Stimulated activated effector memory CD8-positive, alpha-beta T cell treated with anti-CD3 and anti-CD28 coated beads, Interleukin-12 subunit alpha, Interleukin-12 subunit beta, amount 100 ng/mL, for 72 hours (primary cell): ENCODE results near the gene FAM78B.

Experiments used
- ATAC-seq: fragments of 150-1000 bp; cut with Tn5 transposase; 2 replicates; pipeline ENCODE4 v1.10.0; 2021
- DNase-seq, 2 donors: peaks; one replicate each; pipeline ENCODE4 v3.0.0; 2021 to 2022; ENCODE audit warnings: low spot score in 2 of 2
- H3K27ac Mint-ChIP-seq: one replicate; pipeline ENCODE4 v1.8.0; 2022; ENCODE audit warnings: mild to moderate bottlenecking, mixed read lengths
- H3K36me3 Mint-ChIP-seq: one replicate; pipeline ENCODE4 v1.8.0; 2022; ENCODE audit warnings: mild to moderate bottlenecking, mixed read lengths
- H3K4me1 Mint-ChIP-seq: one replicate; pipeline ENCODE4 v1.8.0; 2022; ENCODE audit warnings: mixed read lengths
- H3K4me3 Mint-ChIP-seq: one replicate; pipeline ENCODE4 v1.8.0; 2022; ENCODE audit warnings: mild to moderate bottlenecking, mixed read lengths
- H3K9me3 Mint-ChIP-seq: one replicate; pipeline ENCODE4 v1.8.0; 2022; ENCODE audit warnings: mixed read lengths

FAM78B gene

GRCh38 chr1:166140251-166140650 is 26.6 kb downstream of the FAM78B start:
- Mint-ChIP-seq H3K4me3 (no peak overlapping the region), H3K4me1 (peaks cover 6% of the 10 kb centered on the region), H3K36me3 (no peaks in the 10 kb centered on the region), H3K9me3 (no peaks in the 10 kb centered on the region), H3K27ac (no peak overlapping the region)
- DNase-seq (no peak), ATAC-seq (no peak)

GRCh38 chr1:166139735-166140134 is 27.1 kb downstream of the FAM78B start:
- DNase-seq (no peak), ATAC-seq (no peak)
- Mint-ChIP-seq H3K4me1 (peaks cover 6% of the 10 kb centered on the region), H3K9me3 (no peaks in the 10 kb centered on the region), H3K4me3 (no peak overlapping the region), H3K36me3 (no peaks in the 10 kb centered on the region), H3K27ac (no peak overlapping the region)

GRCh38 chr1:166136699-166137401 is 30.0 kb downstream of the FAM78B start:
- ATAC-seq (no peak), DNase-seq (no peak)
- Mint-ChIP-seq H3K4me3 (no peak overlapping the region), H3K9me3 (no peaks in the 10 kb centered on the region), H3K4me1 (no peaks in the 10 kb centered on the region), H3K36me3 (no peaks in the 10 kb centered on the region), H3K27ac (no peak overlapping the region)

- Mint-ChIP-seq H3K4me1 (no peaks in the 10 kb centered on the region), H3K36me3 (no peaks in the 10 kb centered on the region), H3K27ac (no peak overlapping the region), H3K4me3 (no peak overlapping the region), H3K9me3 (no peaks in the 10 kb centered on the region)
- ATAC-seq (no peak), DNase-seq (no peak)
These were observed 30.6 kb downstream of the FAM78B start for GRCh38 chr1:166136222-166136621.

GRCh38 chr1:166133857-166134256 is 32.9 kb downstream of the FAM78B start:
- Mint-ChIP-seq H3K9me3 (no peaks in the 10 kb centered on the region), H3K27ac (no peak overlapping the region), H3K36me3 (no peaks in the 10 kb centered on the region), H3K4me1 (no peaks in the 10 kb centered on the region), H3K4me3 (no peak overlapping the region)
- DNase-seq (no peak), ATAC-seq (no peak)

GRCh38 chr1:166133276-166133841 is 33.4 kb downstream of the FAM78B start:
- DNase-seq: no peak
- Mint-ChIP-seq H3K27ac (no peak overlapping the region), H3K36me3 (no peaks in the 10 kb centered on the region), H3K9me3 (no peaks in the 10 kb centered on the region), H3K4me1 (no peaks in the 10 kb centered on the region), H3K4me3 (no peak overlapping the region)
- no peak for ATAC-seq

GRCh38 chr1:166132496-166132895 is 34.3 kb downstream of the FAM78B start:
- Mint-ChIP-seq H3K9me3 (no peaks in the 10 kb centered on the region), H3K27ac (no peak overlapping the region), H3K4me1 (no peaks in the 10 kb centered on the region), H3K36me3 (no peaks in the 10 kb centered on the region), H3K4me3 (no peak overlapping the region)
- DNase-seq (no peak), ATAC-seq (no peak)

- no peaks in the 10 kb centered on the region for H3K36me3 Mint-ChIP-seq
- no peak for DNase-seq
- ATAC-seq: no peak
- no peaks in the 10 kb centered on the region for H3K9me3 Mint-ChIP-seq
- H3K4me3 Mint-ChIP-seq: no peak overlapping the region
- H3K27ac Mint-ChIP-seq: no peak overlapping the region
- H3K4me1 Mint-ChIP-seq: no peaks in the 10 kb centered on the region
These were observed 37.8 kb downstream of the FAM78B start for GRCh38 chr1:166129006-166129405.

- no peak for ATAC-seq
- Mint-ChIP-seq H3K9me3 (no peaks in the 10 kb centered on the region), H3K27ac (no peak overlapping the region), H3K36me3 (no peaks in the 10 kb centered on the region), H3K4me1 (no peaks in the 10 kb centered on the region), H3K4me3 (no peak overlapping the region)
- no peak for DNase-seq
These were observed 38.6 kb downstream of the FAM78B start for GRCh38 chr1:166128195-166128594.

GRCh38 chr1:166127003-166127402 is 39.8 kb downstream of the FAM78B start:
- ATAC-seq (no peak), DNase-seq (no peak)
- Mint-ChIP-seq H3K27ac (no peak overlapping the region), H3K9me3 (no peaks in the 10 kb centered on the region), H3K36me3 (no peaks in the 10 kb centered on the region), H3K4me3 (no peak overlapping the region), H3K4me1 (no peaks in the 10 kb centered on the region)

- H3K27ac Mint-ChIP-seq: no peak overlapping the region
- no peaks in the 10 kb centered on the region for H3K4me1 Mint-ChIP-seq
- DNase-seq: no peak
- ATAC-seq: no peak
- H3K4me3 Mint-ChIP-seq: no peak overlapping the region
- no peaks in the 10 kb centered on the region for H3K9me3 Mint-ChIP-seq
- H3K36me3 Mint-ChIP-seq: no peaks in the 10 kb centered on the region
These were observed 43.8 kb downstream of the FAM78B start for GRCh38 chr1:166122873-166123466.

- Mint-ChIP-seq H3K4me1 (no peaks in the 10 kb centered on the region), H3K36me3 (no peaks in the 10 kb centered on the region), H3K4me3 (no peak overlapping the region), H3K27ac (no peak overlapping the region), H3K9me3 (no peaks in the 10 kb centered on the region)
- peak; percentile 37 for ATAC-seq
- DNase-seq: no peak
These were observed 45.8 kb downstream of the FAM78B start for GRCh38 chr1:166121010-166121409.

GRCh38 chr1:166120281-166120680 is 46.5 kb downstream of the FAM78B start:
- Mint-ChIP-seq H3K36me3 (no peaks in the 10 kb centered on the region), H3K27ac (no peak overlapping the region), H3K9me3 (no peaks in the 10 kb centered on the region), H3K4me3 (no peak overlapping the region), H3K4me1 (no peaks in the 10 kb centered on the region)
- DNase-seq (no peak), ATAC-seq (no peak)

GRCh38 chr1:166119471-166119965 is 47.3 kb downstream of the FAM78B start:
- Mint-ChIP-seq H3K9me3 (no peaks in the 10 kb centered on the region), H3K36me3 (no peaks in the 10 kb centered on the region), H3K4me3 (no peak overlapping the region), H3K27ac (no peak overlapping the region), H3K4me1 (no peaks in the 10 kb centered on the region)
- DNase-seq (no peak), ATAC-seq (no peak)

GRCh38 chr1:166117776-166118175 is 49.0 kb downstream of the FAM78B start:
- ATAC-seq (no peak), DNase-seq (no peak)
- no peaks in the 10 kb centered on the region for H3K9me3 Mint-ChIP-seq
- H3K4me3 Mint-ChIP-seq: no peak overlapping the region
- no peaks in the 10 kb centered on the region for H3K4me1 Mint-ChIP-seq
- H3K27ac Mint-ChIP-seq: no peak overlapping the region
- H3K36me3 Mint-ChIP-seq: no peaks in the 10 kb centered on the region

- H3K36me3 Mint-ChIP-seq: no peaks in the 10 kb centered on the region
- ATAC-seq (no peak), DNase-seq (no peak)
- H3K27ac Mint-ChIP-seq: no peak overlapping the region
- H3K9me3 Mint-ChIP-seq: no peaks in the 10 kb centered on the region
- no peak overlapping the region for H3K4me3 Mint-ChIP-seq
- H3K4me1 Mint-ChIP-seq: no peaks in the 10 kb centered on the region
These were observed 50.8 kb downstream of the FAM78B start for GRCh38 chr1:166116026-166116425.
